Frontal cortex (tissue), 4 donors: ENCODE results near the gene CTTN. TPM values are rescaled to one million over a fixed set of nuclear protein-coding genes. Genes with fewer than 3 reads are reported as not detected.

Source experiments
- DNase-seq, 2 donors: peaks; one replicate each; pipeline ENCODE4 v3.0.0; 2012; ENCODE audit warnings: low spot score in 2 of 2
- FAIRE-seq: peaks from 2 replicates; lab custom pipeline; 2012; peaks lifted over from hg19 to GRCh38; lab: Jason Lieb, UNC
- total RNA-seq: library from RNA; depleted of rRNA; stranded (reverse); fragments of >200 nt; gene quantifications from one replicate; pipeline ENCODE4 v1.2.3, GENCODE V29; 2014
- donor health status: control.
- donor health status: control.
- donor health status: control.

Gene CTTN
- total RNA-seq, 1 donor from 2014 or later, result 91.7 TPM

- no peak for DNase-seq
These were observed 25.5 kb downstream of the CTTN start for GRCh38 chr11:70423523-70424505.

DNA sequence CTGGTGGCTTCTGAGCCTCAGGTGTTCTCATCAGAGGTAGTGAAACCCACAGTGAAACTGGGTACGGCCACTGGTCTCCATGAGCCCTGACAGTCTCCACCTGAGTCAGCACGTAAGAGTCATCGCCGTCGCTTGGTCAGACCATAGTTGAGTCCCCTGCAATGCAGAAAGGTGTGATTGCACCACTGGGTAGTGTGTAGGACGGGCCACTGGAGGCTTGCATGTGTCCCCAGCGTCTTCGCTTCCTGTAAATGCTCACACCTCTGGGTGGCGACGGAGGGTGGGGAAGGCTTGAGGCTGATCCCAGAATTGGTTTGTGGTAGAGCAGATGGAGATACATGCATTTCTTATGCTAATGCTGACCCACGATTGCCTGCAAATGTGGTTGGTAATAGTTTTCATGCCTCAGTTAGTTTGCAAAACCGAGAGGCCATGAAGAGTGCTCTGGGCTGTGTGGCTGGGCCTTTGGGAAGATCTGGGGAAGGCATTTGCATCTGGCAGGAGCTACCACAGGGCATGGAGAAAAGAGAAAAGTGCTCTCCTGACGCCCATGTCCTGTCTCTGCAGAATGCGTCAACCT is 26.5 kb downstream of the CTTN start:
- no peak for DNase-seq

More at GRCh38 chr11:70423523-70424505, 25.5 kb downstream of the CTTN start:
- FAIRE-seq, result no peak

DNA sequence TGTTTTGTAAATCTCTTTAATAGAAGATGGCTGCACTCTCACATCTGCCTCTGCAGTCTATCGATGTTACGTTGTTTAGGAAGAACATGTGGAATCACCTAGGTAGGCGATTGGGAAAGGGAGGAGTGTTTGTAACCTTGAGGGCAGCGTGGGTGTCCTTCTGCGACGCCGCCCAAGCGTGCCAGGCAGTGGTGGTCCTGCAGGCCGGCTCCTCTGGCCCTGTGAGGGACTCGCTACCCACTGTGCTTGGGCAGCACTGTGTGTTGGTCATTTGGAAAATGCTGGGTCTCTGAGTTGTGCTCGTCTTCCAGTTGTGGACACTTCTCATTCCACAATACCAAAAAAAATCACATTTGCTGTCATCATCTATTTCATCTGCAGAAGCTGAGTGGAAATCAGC is 29.1 kb downstream of the CTTN start:
- FAIRE-seq (no peak), DNase-seq (no peak)

More for the DNA sequence above, 26.5 kb downstream of the CTTN start:
- no peak for FAIRE-seq

GRCh38 chr11:70428701-70429427 is 30.5 kb downstream of the CTTN start:
- FAIRE-seq, result no peak
- DNase-seq, result no peak

- no peak for FAIRE-seq
- no peak for DNase-seq
These were observed 31.0 kb downstream of the CTTN start for GRCh38 chr11:70429428-70429705.

DNA sequence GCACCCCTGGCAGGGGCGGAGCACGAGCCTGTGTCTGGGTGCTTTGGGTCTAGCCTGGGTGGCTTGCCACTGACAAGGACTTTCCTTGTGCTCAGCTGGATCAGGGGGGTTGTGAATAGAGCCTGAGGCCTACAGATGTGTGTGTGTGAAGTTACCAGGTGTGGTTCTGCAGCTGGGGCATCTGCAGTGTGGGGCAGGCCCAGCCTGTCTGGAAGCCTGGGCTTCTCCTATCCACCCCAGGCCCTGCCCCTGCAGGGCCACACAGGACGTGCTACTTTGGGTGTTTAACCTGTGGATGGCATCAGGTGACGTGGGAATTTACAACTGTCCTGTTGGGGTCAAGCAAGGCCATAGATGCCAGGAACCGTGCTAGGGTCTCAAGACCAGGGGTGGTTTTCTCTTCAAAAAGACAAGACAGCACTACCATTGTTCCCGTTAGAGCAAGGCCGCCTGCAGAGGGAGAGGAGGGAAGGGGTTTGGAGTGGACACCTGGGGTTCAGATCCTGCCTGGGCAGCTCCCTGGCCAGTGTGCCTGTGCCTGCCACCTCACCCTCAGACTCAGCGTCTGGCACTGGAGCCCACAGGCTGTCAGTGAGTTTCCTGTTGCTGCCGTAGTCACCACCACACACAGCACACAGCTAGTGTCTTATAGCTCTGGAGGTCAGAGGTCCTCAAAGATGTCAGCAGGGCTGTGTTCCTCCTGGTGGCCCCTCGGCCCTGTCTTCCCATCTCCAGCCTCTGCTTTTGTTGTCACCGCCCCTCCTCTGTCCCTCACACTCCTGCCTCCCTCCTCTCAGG is 31.6 kb downstream of the CTTN start:
- FAIRE-seq (no peak), DNase-seq (no peak)

DNA sequence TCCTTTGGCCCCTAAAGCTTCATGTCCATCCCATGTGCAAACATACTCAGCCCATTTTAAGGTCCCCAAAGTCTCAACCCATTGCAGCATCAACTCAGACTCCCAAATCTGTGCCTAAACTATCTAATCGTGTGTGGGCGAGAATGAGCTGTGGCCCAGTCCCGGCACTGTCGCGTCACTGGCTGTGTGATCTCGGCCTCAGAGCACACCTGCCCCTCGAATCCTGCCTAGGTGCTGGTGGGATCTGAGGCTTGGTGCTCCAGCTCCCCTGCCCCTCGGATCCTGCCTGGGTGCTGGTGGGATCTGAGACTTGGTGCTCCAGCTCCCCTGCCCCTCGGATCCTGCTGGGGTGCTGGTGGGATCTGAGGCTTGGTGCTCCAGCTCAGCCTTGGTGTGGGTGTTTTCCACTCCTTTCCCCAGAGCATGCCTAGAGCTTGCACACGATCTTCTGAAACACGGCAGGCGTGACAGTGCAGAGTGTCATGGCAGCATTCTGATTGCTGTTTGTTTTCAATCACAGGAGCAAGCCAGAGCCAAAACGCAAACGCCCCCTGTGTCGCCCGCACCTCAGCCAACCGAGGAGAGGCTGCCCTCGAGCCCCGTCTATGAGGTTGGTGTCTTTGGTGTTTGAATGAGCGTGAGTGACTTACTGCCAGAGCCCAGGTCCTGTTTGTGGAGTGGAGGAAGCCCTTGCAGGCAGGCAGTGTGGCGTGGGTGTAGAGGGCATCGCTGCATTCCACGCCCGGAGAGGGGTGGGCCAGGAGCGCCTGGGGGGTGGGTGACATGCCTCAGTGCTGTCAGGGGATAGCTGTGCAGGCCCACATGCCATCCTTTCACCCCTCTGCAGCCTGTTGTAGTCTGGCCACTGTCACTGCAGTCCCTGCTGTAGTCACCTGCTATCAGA is 32.6 kb downstream of the CTTN start:
- DNase-seq (no peak), FAIRE-seq (no peak)

DNA sequence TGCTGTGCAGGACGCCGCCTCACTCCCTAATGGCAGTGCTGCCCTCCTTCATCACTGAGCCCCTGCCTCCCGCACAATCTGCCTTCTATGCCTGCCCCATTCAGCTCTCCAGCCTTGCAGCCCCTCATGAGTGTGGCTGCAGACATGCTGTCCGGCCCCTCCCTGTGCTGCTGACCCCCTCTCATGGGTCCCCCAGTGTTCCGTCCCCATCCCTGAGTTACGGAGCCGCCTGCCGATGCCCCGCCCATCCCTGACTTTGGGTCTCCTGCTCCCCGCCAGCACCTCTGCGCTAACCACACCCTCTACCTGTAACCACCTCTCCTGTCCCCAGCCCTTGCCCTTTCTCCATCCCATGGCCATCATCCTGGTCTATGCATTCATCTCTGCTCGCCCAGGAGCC is 33.3 kb downstream of the CTTN start:
- no peak for FAIRE-seq
- DNase-seq, result no peak

GRCh38 chr11:70432065-70432464 is 33.7 kb downstream of the CTTN start:
- DNase-seq (no peak), FAIRE-seq (no peak)

- DNase-seq (no peak), FAIRE-seq (no peak)
These were observed 34.3 kb downstream of the CTTN start for GRCh38 chr11:70432580-70432979.

GRCh38 chr11:70433038-70433437 is 34.7 kb downstream of the CTTN start:
- FAIRE-seq (no peak), DNase-seq (no peak)

DNA sequence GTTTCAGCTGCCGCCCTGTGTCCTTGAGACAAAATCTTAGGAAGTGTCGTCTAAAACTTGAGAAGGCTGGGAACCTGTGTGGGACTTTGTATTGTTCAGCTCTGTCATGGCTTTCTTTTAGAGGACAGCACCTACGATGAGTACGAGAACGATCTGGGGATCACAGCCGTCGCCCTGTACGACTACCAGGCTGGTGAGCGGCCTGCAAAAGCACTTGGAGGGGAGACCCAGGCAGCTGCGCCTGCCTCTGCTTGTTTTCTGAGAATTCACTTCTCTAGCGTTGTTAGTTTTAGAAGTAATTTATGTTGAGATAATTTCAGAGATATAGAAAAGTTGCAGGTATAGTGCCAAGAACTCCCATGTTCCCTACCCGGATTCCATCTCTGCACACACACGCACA is 35.2 kb downstream of the CTTN start:
- no peak for FAIRE-seq

GRCh38 chr11:70433966-70434812 is 35.9 kb downstream of the CTTN start:
- FAIRE-seq (no peak), DNase-seq (no peak)

More for the DNA sequence above, 35.2 kb downstream of the CTTN start:
- no peak for DNase-seq

DNA sequence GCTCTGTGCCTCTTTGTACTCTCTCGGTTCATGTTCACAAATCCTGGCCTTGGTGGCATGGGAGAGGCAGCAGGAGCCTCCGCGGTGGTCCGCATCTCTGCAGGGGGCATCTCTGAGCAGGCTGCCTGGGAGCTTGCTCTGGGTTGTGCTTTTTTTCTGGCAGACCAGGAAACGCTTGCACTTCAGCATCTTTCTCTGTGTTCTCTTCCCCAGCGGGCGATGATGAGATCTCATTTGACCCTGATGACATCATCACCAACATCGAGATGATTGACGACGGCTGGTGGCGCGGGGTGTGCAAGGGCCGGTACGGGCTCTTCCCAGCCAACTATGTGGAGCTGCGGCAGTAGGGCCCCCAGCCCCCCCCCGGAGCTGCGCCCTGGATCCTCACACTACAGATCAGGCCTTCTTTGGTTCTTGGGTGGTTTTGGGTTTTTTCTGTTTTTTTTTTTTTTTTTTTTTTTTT is 36.5 kb downstream of the CTTN start:
- DNase-seq (no peak), FAIRE-seq (no peak)

DNA sequence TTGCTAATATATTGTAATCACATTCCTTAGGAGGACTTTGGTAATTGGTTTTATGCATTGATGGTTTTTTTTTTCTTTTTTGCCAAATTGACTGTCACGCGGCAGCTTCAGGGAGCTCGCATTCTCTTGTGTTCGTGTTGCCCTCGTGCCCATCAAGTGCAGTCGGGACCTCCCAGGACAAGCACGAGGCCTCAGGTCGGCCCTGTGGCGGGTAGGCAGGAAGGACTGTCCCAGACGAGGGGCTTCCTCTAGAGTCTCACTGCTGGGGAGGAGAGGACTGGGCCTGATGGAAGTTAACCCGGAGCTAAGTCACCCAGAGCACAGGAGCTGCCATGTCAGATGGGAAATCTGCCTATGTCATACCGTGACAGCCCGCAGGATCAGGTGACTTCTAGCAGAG is 37.0 kb downstream of the CTTN start:
- no peak for FAIRE-seq

DNA sequence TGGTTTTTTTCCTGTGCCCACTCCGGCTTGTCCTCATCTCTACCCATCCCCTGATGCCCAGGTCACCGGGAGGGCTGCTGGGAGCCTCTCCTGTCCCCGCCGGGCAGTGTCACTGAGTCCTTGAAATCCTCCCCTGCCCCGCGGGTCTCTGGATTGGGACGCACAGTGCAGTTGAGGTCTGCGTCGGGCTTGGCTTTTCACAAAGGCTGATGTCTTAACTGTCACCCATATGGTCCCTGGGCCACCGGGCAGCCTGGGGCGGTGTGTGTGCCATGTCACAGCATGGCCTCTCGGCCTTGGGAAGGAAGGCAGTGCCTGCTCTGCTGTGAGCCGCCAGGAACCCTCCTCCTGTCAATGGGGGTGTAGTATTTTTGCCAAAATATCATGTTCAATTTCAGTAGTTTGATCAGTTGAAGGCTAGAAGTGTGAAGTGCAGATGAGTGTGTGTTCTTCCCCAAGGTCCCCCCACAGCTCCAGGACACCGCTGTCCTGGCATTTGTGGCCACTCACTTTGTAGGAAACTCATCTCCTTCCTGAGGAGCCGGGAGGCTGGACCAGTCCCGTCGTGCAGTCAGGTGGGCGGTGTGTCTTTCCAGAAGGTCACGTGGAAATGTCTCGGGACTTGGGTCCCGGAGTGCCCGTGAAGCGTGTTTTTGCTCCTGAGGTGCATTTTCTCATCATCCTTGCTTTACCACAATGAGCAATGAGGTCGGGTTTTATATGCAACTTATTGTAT is 37.6 kb downstream of the CTTN start:
- FAIRE-seq, result no peak

More for the DNA sequence above, 37.0 kb downstream of the CTTN start:
- DNase-seq, result no peak

GRCh38 chr11:70436501-70436860 is 38.2 kb downstream of the CTTN start:
- FAIRE-seq, result no peak
- DNase-seq, result no peak

More for the DNA sequence above, 37.6 kb downstream of the CTTN start:
- DNase-seq, result no peak
